Lung (tissue), 5 donors: ENCODE data around the gene SAFB2. TPM values are rescaled to one million over a fixed set of nuclear protein-coding genes. Genes with fewer than 3 reads are reported as not detected.

Experiments used
- polyA plus RNA-seq, 2 donors: library from polyadenylated mRNA; stranded (reverse); fragments of 200-250 nt; gene quantifications; one replicate each; pipeline ENCODE4 v1.2.1, GENCODE V29; 2013
- small RNA-seq: library from RNA; depleted of rRNA; stranded (forward); fragments of <200 nt; gene quantifications from one replicate; pipeline ENCODE3, GENCODE V24; 2014; ENCODE audit warnings: low replicate concordance
- total RNA-seq, 2 donors: library from RNA; depleted of rRNA in 1 of 2; stranded (reverse); fragments of >200 nt in 1 of 2; gene quantifications; one replicate each; pipeline ENCODE4 v1.2.1, GENCODE V29; 2014 to 2021
- donor health status: Bipolar disorder and iron deficiency.
- donor health status: healthy.
- donor health status: DM: yes; HTN: yes; CAD: no.

The SAFB2 gene
- total and polyA plus RNA-seq, 4 donors, result 39.7 to 88.6 (median 68.5) TPM

Small RNAs within 50 kb of the gene (small RNA-seq; reads per million reads assigned to genes)
- not detected for gene SNRPEP4

Other genes starting within 250 kb of the SAFB2 start
- not detected for gene ZNRF4, start 167.4 kb downstream of the SAFB2 start, total RNA-seq
- gene ZNRF4, start 167.4 kb downstream of the SAFB2 start, polyA plus RNA-seq, result not detected
- gene TINCR, start 54.8 kb downstream of the SAFB2 start, total RNA-seq, result 1 to 10 TPM; 1.8 to 2.0 TPM
- gene TINCR, start 54.8 kb downstream of the SAFB2 start, polyA plus RNA-seq, result 1 to 10 TPM; 1.0 to 2.0 TPM
- gene SAFB, start 307 bp upstream of the SAFB2 start, total RNA-seq, result 100 to 1,000 TPM in 1 of 2 donors, 10 to 100 TPM in 1; 88.2 to 130 TPM
- gene SAFB, start 307 bp upstream of the SAFB2 start, polyA plus RNA-seq, result 10 to 100 TPM; 59.5 to 67.2 TPM
- 10 to 100 TPM; 26.6 to 78.2 TPM for gene MICOS13, start 57.7 kb upstream of the SAFB2 start, total RNA-seq
- gene MICOS13, start 57.7 kb upstream of the SAFB2 start, polyA plus RNA-seq, result 100 to 1,000 TPM in 1 of 2 donors, 10 to 100 TPM in 1; 77.1 to 184 TPM
- gene HSD11B1L, start 58.3 kb upstream of the SAFB2 start, total RNA-seq, result 10 to 100 TPM in 1 of 2 donors, 1 to 10 TPM in 1; 8.2 to 10.3 TPM
- gene HSD11B1L, start 58.3 kb upstream of the SAFB2 start, polyA plus RNA-seq, result 10 to 100 TPM in 1 of 2 donors, 1 to 10 TPM in 1; 7.5 to 12.2 TPM
- gene RPL36, start 67.5 kb upstream of the SAFB2 start, total RNA-seq, result 100 to 1,000 TPM; 309 to 612 TPM
- 1,000 to 10,000 TPM in 1 of 2 donors, 100 to 1,000 TPM in 1; 793 to 1,934 TPM for gene RPL36, start 67.5 kb upstream of the SAFB2 start, polyA plus RNA-seq
- gene LONP1, start 97.4 kb upstream of the SAFB2 start, total RNA-seq, result 10 to 100 TPM; 41.0 to 89.6 TPM
- gene LONP1, start 97.4 kb upstream of the SAFB2 start, polyA plus RNA-seq, result 10 to 100 TPM; 63.0 to 75.0 TPM
- 10 to 100 TPM in 1 of 2 donors, 1 to 10 TPM in 1; 8.2 to 10.0 TPM for gene CATSPERD, start 97.9 kb upstream of the SAFB2 start, total RNA-seq
- 10 to 100 TPM in 1 of 2 donors, 1 to 10 TPM in 1; 8.4 to 11.3 TPM for gene CATSPERD, start 97.9 kb upstream of the SAFB2 start, polyA plus RNA-seq
- 1 to 10 TPM in 1 of 2 donors, under 1 TPM in 1; 0.20 to 6.1 TPM for gene PRR22, start 162.0 kb upstream of the SAFB2 start, total RNA-seq
- gene PRR22, start 162.0 kb upstream of the SAFB2 start, polyA plus RNA-seq, result 1 to 10 TPM; 2.6 to 6.8 TPM
- 10 to 100 TPM; 18.5 to 47.0 TPM for gene DUS3L, start 168.4 kb upstream of the SAFB2 start, total RNA-seq
- gene DUS3L, start 168.4 kb upstream of the SAFB2 start, polyA plus RNA-seq, result 10 to 100 TPM; 32.7 to 40.8 TPM
- 1 to 10 TPM in 1 of 2 donors, under 1 TPM in 1; 0.23 to 3.3 TPM for gene NRTN, start 182.3 kb upstream of the SAFB2 start, total RNA-seq
- 1 to 10 TPM; 1.2 to 1.7 TPM for gene NRTN, start 182.3 kb upstream of the SAFB2 start, polyA plus RNA-seq
- 1 to 10 TPM in 1 of 2 donors, not detected in 1; 1.9 TPM for gene FUT6, start 216.9 kb upstream of the SAFB2 start, total RNA-seq
- 1 to 10 TPM in 1 of 2 donors, under 1 TPM in 1; 0.67 to 2.6 TPM for gene FUT6, start 216.9 kb upstream of the SAFB2 start, polyA plus RNA-seq
- gene FUT3, start 228.7 kb upstream of the SAFB2 start, total RNA-seq, result 10 to 100 TPM in 1 of 2 donors, 1 to 10 TPM in 1; 1.5 to 31.4 TPM
- 10 to 100 TPM; 11.3 to 25.1 TPM for gene FUT3, start 228.7 kb upstream of the SAFB2 start, polyA plus RNA-seq
- gene FUT5, start 247.8 kb upstream of the SAFB2 start, total RNA-seq, result not detected
- not detected for gene FUT5, start 247.8 kb upstream of the SAFB2 start, polyA plus RNA-seq